HS-27A (cell line): Measurements from ENCODE around the gene JARID2.

Experiments used
- DNase-seq: peaks from one replicate; pipeline ENCODE4 v3.0.0-alpha.2; 2012; ENCODE audit warnings: low read depth, missing footprints

JARID2 gene

GRCh38 chr6:15247500-15248450, 1.9 kb downstream of the JARID2 start:
- DNase-seq: no peak

DNA sequence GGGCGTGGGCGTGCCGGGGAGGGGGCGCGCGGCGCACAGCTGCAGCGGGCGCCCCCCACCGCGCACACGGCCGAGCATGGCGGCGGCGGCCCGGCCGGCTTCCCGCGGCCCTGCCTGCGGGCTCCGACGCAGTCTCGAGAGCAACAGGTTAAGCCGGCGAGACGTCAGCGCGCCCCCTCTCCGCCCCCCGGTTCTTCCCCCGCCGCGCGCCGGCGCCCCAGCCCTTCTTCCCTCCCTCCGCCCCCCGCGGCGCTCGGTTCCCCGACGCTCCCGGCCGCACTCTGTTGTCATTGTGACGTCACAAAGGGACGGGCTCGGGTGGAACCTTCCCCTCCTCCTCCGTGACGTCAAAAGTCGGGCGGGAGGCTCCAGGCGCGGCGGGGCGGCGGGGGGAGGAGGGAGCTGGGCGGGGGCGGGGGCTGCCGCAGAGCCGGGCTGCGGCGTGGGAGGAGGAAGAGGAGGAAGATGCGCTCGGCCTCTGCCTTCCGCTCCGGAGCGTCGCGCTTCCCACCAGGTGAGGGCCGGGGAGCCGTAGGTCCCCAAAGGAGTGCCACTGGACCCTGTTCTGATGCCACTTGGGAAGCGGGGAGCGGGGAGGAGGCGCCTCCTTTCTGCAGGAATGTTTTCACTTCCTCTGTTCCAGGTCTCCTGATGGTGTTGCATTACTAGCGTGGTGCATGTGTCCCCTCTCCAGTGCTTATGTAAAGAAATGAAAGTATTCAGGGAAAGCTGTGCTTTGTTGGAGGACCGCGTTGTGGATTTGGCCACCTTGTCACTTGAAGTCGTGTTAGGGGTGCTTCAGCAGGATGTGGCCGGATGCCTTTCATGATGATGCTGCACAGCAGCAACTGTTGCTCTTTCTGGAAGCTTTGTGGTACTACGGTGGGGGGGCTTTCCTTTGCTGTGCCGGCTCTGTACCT, 2.8 kb downstream of the JARID2 start:
- no peak for DNase-seq

DNA sequence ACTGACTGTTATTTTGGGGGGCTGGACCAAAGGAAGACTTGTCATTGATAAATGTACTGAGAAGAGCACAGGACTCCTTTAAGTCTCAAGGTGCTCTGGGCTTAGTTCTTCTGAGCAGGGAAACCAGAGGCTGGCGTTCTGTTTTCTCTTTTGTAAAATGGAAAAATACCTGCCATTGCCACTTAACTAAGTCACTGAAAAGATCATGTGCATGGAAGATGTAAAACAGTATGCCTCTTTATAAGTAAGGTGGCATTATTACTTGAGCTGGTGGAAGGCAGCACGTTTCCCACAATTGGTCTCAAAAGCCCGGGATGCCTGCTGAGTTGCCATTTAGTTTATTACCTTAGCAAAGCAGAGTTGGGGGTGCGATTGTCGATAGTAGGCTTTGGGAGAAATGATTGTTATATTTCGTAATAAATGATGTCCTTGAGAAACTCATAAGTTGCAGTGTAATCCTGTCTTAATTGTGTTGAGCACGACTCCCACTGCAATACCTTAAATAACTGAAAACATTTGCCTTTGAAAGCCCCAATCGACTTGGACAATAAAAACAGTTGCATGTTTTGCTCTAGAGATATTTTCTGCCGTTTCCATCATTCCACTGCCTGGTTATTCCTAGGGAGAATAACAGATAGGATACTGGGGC, 3.6 kb downstream of the JARID2 start:
- no peak for DNase-seq

DNA sequence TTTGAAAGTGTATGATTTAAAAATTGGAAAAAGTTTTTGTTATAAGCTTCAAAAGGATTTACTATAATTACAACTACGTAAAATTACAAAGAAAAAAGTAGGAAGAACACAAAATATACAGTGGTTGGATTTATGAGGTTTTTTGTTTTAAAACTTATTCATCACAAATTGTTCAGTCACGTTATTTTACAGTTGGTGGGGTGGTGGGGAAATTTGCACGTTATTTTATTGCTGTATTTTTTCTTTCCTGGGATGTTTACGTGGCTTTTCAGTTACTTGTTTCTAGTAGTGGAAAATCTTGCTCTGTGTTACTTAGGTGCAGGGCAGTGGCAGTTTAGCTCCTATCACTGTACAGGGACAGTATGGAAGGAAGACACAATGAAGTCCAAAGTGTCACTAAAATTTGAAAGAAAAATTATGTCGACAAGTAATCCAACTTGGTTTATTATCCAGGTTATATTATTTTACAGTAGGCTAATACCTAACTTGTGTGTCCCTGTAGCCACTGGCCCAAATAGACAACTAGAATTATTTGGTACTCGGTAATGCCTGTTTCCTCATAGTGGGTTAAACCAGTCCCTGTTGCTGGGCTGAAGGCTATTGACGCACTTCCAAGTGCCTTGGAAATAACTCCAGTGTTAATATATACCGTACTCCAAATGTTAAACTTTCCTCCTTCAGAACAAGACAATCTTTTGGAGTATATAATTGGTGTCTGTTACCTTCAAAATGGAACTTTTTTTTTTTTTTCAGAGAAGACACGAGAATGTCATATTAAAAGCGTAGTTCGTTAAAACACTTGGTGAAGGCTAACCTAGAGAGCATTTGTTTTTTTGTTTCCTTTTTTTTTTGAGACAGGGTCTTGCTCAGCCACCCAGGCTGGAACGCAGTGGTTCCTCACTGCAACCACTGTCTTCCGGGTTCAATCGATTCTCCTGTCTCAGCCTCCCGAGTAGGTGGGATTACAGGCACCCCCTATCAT, 4.6 kb downstream of the JARID2 start:
- DNase-seq: no peak

DNA sequence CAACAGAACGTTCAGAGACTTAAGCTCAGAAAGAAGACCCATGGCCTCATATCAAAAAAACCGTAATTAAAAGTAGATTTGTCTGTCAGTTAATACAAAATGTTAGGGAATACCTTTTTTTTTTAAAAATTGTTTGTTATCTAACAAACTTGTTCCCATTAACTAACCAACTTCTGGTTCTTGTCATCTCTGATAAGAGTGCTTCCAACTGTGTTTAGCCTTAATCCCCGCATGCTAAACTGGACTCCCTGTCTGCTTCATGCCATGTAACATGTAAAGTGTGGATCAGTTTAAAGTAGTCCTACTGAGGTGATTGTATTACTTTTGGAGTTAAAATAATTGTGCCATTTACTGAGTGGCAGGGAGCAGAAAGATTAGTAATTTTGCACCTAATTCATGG, 6.3 kb downstream of the JARID2 start:
- no peak for DNase-seq

GRCh38 chr6:15253203-15254022, 7.5 kb downstream of the JARID2 start:
- no peak for DNase-seq

DNA sequence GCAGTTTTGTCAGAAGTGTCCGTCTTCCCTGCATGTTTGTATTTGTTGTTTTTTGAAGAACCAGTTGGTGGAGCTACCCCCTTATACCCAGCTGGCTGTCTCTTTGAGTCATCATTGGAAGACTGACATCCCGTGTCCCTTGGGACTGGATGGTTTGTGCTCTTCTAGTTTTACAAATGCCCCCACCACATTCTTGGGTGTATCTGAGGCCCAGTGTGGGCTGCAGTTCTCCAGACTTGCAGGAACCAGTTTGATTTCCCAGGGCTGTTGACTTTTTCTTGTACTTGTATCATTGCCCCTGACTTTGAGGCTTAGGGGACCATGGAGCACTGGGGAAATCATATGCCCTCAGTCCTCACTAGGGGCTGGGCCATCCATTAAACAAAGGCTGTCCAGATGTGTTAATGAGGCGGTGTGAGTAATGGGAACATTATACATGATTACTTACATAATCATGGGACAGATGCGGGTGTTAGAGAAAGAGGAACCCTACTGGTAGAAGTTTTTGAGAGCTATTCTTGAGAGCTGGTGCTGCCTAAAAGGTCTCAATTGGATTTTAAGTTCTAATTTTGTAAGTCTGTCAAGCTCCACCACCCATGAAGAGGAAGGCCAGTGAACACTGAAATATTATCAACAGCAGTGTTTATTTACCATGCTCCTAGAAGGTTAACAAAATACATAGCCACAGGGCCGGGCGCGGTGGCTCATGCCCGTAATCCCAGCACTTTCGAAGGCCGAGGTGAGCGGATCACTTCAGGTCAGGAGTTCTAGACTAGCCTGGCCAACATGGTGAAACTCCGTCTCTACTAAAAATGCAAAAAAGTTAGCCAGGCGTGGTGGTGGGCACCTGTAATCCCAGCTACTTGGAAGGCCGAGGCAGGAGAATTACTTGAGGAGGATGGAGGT, 8.5 kb downstream of the JARID2 start:
- DNase-seq: no peak

DNA sequence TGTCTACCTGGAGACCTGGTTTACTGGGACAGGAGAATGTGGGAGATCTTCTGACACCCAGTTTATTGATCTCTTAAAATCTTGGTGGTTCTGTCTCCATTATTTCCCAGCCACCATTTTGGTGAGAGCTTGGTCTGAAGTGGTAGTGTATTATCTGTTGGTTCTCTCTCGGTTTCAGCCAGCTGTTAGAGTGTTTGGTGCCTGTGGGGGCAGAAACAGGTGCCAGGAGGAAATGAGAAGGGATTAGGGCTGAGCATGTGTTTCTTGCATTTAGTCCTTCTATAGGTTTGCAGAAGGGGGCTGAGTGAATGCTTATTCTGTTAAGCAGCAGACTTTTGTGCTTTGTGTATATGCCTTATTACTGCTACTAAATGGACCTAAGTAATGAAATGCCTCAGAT, 9.6 kb downstream of the JARID2 start:
- no peak for DNase-seq

GRCh38 chr6:15255909-15256395, 10.1 kb downstream of the JARID2 start:
- no peak for DNase-seq

DNA sequence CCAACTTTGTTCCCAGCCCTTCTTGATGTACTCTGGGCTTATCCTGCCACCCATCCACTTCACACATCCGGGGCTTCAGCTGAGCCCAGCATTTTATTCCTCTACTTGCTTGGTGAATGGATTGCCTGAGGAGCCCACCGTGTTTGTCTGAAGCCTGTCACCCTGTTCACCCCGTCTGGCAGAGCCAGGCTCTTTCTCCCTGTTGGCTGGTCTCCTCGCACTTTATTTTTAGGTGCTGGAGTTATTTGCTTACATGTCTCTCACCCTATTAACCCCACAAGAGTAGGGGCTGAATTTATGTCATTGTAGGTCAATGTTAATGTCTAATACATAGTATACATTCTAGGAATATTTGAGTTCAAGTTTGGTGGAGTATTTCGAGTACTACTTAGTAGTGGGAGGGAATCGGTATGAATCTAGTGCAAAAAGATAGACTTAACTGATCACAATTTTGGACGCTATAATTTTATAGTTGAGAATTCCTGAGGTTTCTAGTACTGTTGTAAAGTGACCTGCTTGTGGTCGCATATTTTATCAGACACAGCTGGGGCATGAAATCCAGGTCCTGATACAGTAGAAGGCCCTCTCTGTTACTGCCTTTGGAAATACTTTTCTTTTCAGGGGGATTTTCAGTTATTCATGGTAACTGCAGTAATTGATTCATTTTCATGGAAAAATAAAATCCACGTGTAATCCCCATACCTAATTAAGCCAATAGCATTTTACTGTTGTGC, 10.8 kb downstream of the JARID2 start:
- no peak for DNase-seq

GRCh38 chr6:15257357-15258132, 11.7 kb downstream of the JARID2 start:
- DNase-seq: no peak

DNA sequence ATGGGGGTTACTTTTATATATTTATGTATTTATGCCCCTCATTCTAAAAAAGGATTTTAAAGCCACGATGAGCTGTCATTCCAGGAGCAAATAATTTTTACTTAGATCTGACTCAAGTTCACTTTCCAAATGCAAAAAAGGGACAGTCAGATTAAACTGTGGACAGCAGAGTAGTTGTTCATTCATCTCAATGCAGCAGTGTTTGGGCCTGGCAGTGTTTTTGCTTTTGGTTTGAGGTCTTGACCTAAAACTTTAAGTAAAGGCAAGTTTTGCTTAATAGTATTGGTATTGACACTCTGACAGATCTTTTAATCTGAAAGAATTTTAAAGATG, 13.9 kb downstream of the JARID2 start:
- DNase-seq: no peak

DNA sequence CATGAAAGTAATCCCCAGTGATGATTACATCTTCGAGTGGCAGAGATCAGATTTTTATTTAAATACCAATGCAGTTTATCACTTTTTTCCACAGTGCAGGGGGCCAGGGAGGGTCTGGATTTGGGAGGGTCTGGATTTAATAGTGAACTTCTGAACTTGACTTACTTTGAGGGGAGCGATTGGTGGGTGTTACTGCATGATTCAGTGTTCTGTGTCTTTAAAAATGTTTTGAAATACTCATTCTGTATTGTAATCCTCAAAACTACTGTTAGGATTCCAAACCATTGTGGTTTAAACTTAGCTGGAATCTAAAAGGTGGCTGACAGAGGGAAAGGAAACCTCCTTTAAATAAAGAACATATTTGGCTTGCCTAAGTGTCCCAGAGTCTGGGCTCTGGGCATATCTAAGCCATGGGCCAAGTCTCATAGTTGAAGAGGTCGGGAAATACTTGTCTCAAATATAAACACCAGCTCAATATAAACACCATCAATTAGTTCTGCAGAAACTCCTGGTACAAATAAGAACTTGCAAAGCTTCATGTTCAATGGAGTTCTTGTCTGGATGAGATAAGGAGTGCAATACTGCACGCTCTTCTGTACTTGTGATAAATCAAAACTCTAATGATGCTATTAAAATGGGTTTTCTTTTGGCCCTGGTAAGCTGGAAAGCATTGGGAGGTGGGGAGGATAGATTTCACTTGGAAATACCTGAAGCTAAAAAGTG, 14.4 kb downstream of the JARID2 start:
- peak; percentile 91 for DNase-seq

GRCh38 chr6:15263780-15264374, 18.0 kb downstream of the JARID2 start:
- DNase-seq: no peak

- no peak for DNase-seq
These were observed 18.5 kb downstream of the JARID2 start for GRCh38 chr6:15264412-15264811.
